K562 (cell line): ENCODE results near the gene TUBB2A. TPM values are rescaled to one million over a fixed set of nuclear protein-coding genes. Genes with fewer than 3 reads are reported as not detected.
A peak's percentile ranks its signal among the peaks of the same experiment; 100 is the strongest.

Source experiments
- ARHGAP35 ChIP-seq: fragments of 450-650 bp; IDR thresholded peaks from 2 replicates; pipeline ENCODE4 v1.6.1; 2018; ENCODE audit not compliant: partially characterized antibody
- ATF1 ChIP-seq, 2 experiments: fragments of 450-650 bp in 1 of 2; IDR thresholded peaks; 2 replicates each; pipeline ENCODE4 v1.6.1; 2016; ENCODE audit warnings: missing compliant biosample characterization in 1 of 2, missing genetic modification characterization in 1 of 2
- BRCA1 ChIP-seq, 2 experiments: fragments of 450-650 bp in 1 of 2; sonication (generic) in 1 of 2; formaldehyde crosslinking in 1 of 2; IDR thresholded peaks; 2 replicates each; pipeline versions ENCODE4 v1.5.0 to v1.6.1; 2017 to 2020; ENCODE audit warnings: mild to moderate bottlenecking in 1 of 2, missing genetic modification reagents in 1 of 2
- CHD1 ChIP-seq: fragments of 200-600 bp; sonication (generic); IDR thresholded peaks from one replicate; pipeline ENCODE4 v1.6.1; 2012; ENCODE audit warnings: mild to moderate bottlenecking, moderate library complexity, low read length, inconsistent platforms
- CXXC5 ChIP-seq: fragments of 250-450 bp; sonication (Bioruptor Pico); IDR thresholded peaks from 2 replicates; pipeline ENCODE4 v1.8.0; 2022; ENCODE audit warnings: inconsistent platforms, mild to moderate bottlenecking, moderate library complexity
- ELF4 ChIP-seq: fragments of 450-650 bp; formaldehyde crosslinking; IDR thresholded peaks from 2 replicates; pipeline ENCODE4 v1.4.0; 2022; ENCODE audit warnings: missing genetic modification characterization
- ERF ChIP-seq: fragments of 450-650 bp; formaldehyde crosslinking; IDR thresholded peaks from 2 replicates; pipeline ENCODE4 v1.4.0; 2020; ENCODE audit warnings: mild to moderate bottlenecking, mixed read lengths
- ETS2 ChIP-seq: IDR thresholded peaks from 2 replicates; pipeline ENCODE4 v1.6.1; 2016; ENCODE audit warnings: borderline replicate concordance, missing genetic modification characterization, mild to moderate bottlenecking, moderate library complexity, missing compliant biosample characterization; ENCODE audit not compliant: poor library complexity, severe bottlenecking
- FOXA3 ChIP-seq, 2 experiments: fragments of 450-650 bp in 1 of 2; sonication (generic) in 1 of 2; formaldehyde crosslinking; IDR thresholded peaks in 1 of 2; conservative IDR thresholded peaks in 1 of 2; 2 replicates each; pipeline versions ENCODE4 v1.4.0 to v1.8.0; 2020 to 2022; ENCODE audit warnings: mild to moderate bottlenecking in 2 of 2, missing genetic modification reagents in 1 of 2
- MECOM ChIP-seq: fragments of 250-450 bp; sonication (Bioruptor Pico); IDR thresholded peaks from 2 replicates; pipeline ENCODE4 v1.8.0; 2022; ENCODE audit warnings: inconsistent platforms
- MLX ChIP-seq, 2 experiments: fragments of 450-650 bp in 1 of 2; sonication (generic) in 1 of 2; formaldehyde crosslinking; conservative IDR thresholded peaks; 2 replicates each; pipeline versions ENCODE4 v1.4.0 to v1.8.1; 2020 to 2022; ENCODE audit warnings: mild to moderate bottlenecking in 1 of 2, missing genetic modification reagents in 1 of 2
- MYC ChIP-seq, 2 experiments: fragments of 250-450 bp in 1 of 2; sonication (Bioruptor Pico) in 1 of 2; IDR thresholded peaks; 2 replicates each; pipeline versions ENCODE4 v1.5.1 to v1.6.1; 2012 to 2021; ENCODE audit warnings: low read depth in 2 of 2, borderline replicate concordance in 1 of 2, improper control_type of control experiment in 1 of 2, low read length in 1 of 2, mild to moderate bottlenecking in 1 of 2, moderate library complexity in 1 of 2
- NCOA4 ChIP-seq: fragments of 450-650 bp; IDR thresholded peaks from 2 replicates; pipeline ENCODE4 v1.6.1; 2018; ENCODE audit warnings: mild to moderate bottlenecking; ENCODE audit not compliant: partially characterized antibody
- OTX1 ChIP-seq: fragments of 450-650 bp; formaldehyde crosslinking; IDR thresholded peaks from 2 replicates; pipeline ENCODE4 v1.4.0; 2022; ENCODE audit warnings: mild to moderate bottlenecking
- PRMT5 ChIP-seq: sonication (generic); formaldehyde crosslinking; IDR thresholded peaks from 2 replicates; pipeline ENCODE4 v1.5.0; 2020; ENCODE audit warnings: missing genetic modification reagents
- PTRF ChIP-seq: fragments of 450-650 bp; IDR thresholded peaks from 2 replicates; pipeline ENCODE4 v1.6.1; 2016; ENCODE audit warnings: mild to moderate bottlenecking, missing genetic modification characterization, missing compliant biosample characterization
- RBM15 ChIP-seq: fragments of 200-400 bp; formaldehyde crosslinking; IDR thresholded peaks from 2 replicates; pipeline ENCODE4 v1.6.1; 2018; ENCODE audit warnings: mild to moderate bottlenecking, low read length, moderate library complexity; ENCODE audit not compliant: insufficient read depth
- RBM22 ChIP-seq: fragments of 200-400 bp; formaldehyde crosslinking; IDR thresholded peaks from 2 replicates; pipeline ENCODE4 v1.6.1; 2018; ENCODE audit warnings: low read length, low read depth; ENCODE audit not compliant: poor library complexity, severe bottlenecking
- RFX5 ChIP-seq: IDR thresholded peaks from 2 replicates; pipeline ENCODE4 v1.6.1; 2011; ENCODE audit warnings: low read depth, mild to moderate bottlenecking, improper control_type of control experiment, low read length
- TARDBP ChIP-seq: fragments of 450-650 bp; IDR thresholded peaks from 2 replicates; pipeline ENCODE4 v1.6.1; 2016
- TEAD4 ChIP-seq, 2 experiments: sonication (generic) in 1 of 2; formaldehyde crosslinking in 1 of 2; IDR thresholded peaks; 2 replicates each; pipeline versions ENCODE4 v1.6.1 to v1.8.0; 2012 to 2022; ENCODE audit warnings: borderline replicate concordance in 1 of 2, inconsistent platforms in 1 of 2, low read length in 1 of 2, mild to moderate bottlenecking in 1 of 2, missing genetic modification reagents in 1 of 2
- ZKSCAN3 ChIP-seq: fragments of 250-450 bp; sonication (Bioruptor Pico); IDR thresholded peaks from 2 replicates; pipeline ENCODE4 v1.4.0; 2020
- ZNF143 ChIP-seq: sonication (generic); formaldehyde crosslinking; IDR thresholded peaks from 2 replicates; pipeline ENCODE4 v1.9.0; 2022; ENCODE audit warnings: mild to moderate bottlenecking, missing genetic modification reagents
- ZNF311 ChIP-seq: fragments of 250-450 bp; sonication (Bioruptor Pico); IDR thresholded peaks from 2 replicates; pipeline ENCODE4 v1.4.0; 2020; ENCODE audit warnings: mild to moderate bottlenecking, moderate library complexity
- ZNF639 ChIP-seq, 2 experiments: fragments of 200-800 bp in 1 of 2; sonication (Bioruptor generic) in 1 of 2; sonication (generic) in 1 of 2; formaldehyde crosslinking in 1 of 2; IDR thresholded peaks in 1 of 2; conservative IDR thresholded peaks in 1 of 2; 2 replicates each; pipeline versions ENCODE4 v1.5.0 to v1.6.1; 2016 to 2020; ENCODE audit warnings: missing compliant biosample characterization in 1 of 2, missing genetic modification characterization in 1 of 2, missing genetic modification reagents in 1 of 2
- ZNF766 ChIP-seq: fragments of 200-800 bp; sonication (Bioruptor generic); conservative IDR thresholded peaks from 2 replicates; pipeline ENCODE4 v1.6.1; 2016; ENCODE audit warnings: missing genetic modification characterization, missing compliant biosample characterization
- polyA plus RNA-seq, 8 experiments: library from polyadenylated mRNA; depleted of rRNA in 4 of 8; stranded (reverse) in 5 of 8; unstranded in 3 of 8; fragments of >200 nt; fragmentation: Nextera tagmentation in 2 of 8; fragmentation: Illumina TruSeq in 1 of 8; extraction: Ambion mirVana in 2 of 8; extraction: Trizol in 1 of 8; gene quantifications; 2 replicates each; pipeline versions ENCODE4 v1.2.1 to v1.2.3, GENCODE V29; 2011 to 2014; ENCODE audit warnings: inconsistent platforms in 1 of 8, missing spikeins in 1 of 8
- total RNA-seq, 7 experiments: library from RNA; depleted of rRNA in 6 of 7; stranded (reverse); fragments of >200 nt in 6 of 7; fragmentation: Illumina TruSeq in 2 of 7; extraction: Trizol in 2 of 7; gene quantifications; 2 replicates each; pipeline versions ENCODE4 v1.2.1 to v1.2.3, GENCODE V29; 2011 to 2021; ENCODE audit warnings: low replicate concordance in 1 of 7

The TUBB2A gene
- total and polyA plus RNA-seq, 9 of the 15 experiments (the other 6 are each of a cell fraction or from before 2014, with no cell fraction given): 3.6 to 92.1 (median 45.6) TPM

DNA sequence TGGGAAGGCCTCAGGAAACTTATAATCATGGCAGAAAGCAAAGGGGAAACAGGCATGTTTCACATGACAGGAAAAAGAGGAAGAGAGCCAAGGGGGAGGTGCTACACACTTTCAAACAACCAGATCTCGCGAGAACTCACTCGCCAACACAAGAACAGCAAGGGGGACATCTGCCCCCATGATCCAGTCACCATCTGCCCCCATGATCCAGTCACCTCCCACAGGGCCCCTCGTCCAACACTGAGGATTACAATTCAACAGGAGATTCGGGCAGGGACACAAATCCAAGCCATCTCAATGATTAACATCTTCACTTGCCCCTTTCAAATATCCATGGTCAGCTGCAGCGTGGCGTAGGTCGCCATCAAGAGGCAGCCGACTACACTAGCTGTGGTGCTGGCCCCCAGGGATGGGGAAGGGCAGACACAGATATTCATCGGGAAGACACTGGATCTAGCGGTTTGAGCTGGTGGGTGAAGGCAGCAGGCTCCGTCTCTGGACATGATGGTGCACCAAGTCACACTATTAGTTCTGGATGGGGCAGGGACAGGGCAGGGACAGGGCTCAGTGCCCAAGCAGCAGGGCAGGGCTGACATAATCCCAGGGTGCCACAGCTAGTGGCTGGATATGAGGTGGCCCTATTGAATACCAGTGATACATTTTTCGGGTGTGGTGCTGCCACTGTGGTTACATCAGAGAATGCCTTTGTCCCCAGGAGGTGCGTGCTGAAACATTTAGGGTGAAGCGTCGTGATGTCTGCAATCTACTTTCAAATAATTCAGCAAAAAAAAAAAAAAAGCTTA is 38.6 kb upstream of the TUBB2A start (continued):
- TF ChIP-seq ZNF639 (CRISPR knock-in tag; conservative IDR thresholded peaks at IDR 0.05 in 1 of 2, IDR thresholded peaks at IDR 0.05 in 1 of 2) (peak in 1 of 2 experiments; percentile 47; a peak in 1 of 4 replicates), ETS2 (tag) (no peak), CHD1 (no peak), ATF1 (CRISPR knock-in tag; IDR thresholded peaks at IDR 0.05) (no peak), ATF1 (tag; IDR thresholded peaks at IDR 0.05) (peak; percentile 48), FOXA3 (CRISPR knock-in tag; conservative IDR thresholded peaks at IDR 0.05 in 1 of 2, IDR thresholded peaks at IDR 0.05 in 1 of 2) (no peak), OTX1 (CRISPR knock-in tag) (no peak), ARHGAP35 (peak; percentile 92), ELF4 (CRISPR knock-in tag) (no peak), ZNF766 (no peak; the same call in none of the 2 replicates), ERF (CRISPR knock-in tag) (0 out of 2 replicates have a peak, but pooled peaks have one; percentile 45), PTRF (tag) (no peak), TEAD4 (IDR thresholded peaks at IDR 0.05; ENCODE audit: low read length) (no peak), TEAD4 (CRISPR knock-in tag; IDR thresholded peaks at IDR 0.05; ENCODE audit: borderline replicate concordance) (no peak), MLX (CRISPR knock-in tag; conservative IDR thresholded peaks at IDR 0.05) (no peak), RFX5 (no peak), ZNF143 (CRISPR knock-in tag) (no peak), ZNF311 (CRISPR knock-in tag) (no peak), RBM22 (no peak), MECOM (CRISPR knock-in tag) (0 out of 2 replicates have a peak, but pooled peaks have one; percentile 12), RBM15 (no peak), MYC (IDR thresholded peaks at IDR 0.05; ENCODE audit: low read depth, low read length) (peak; percentile 54; the same call in 1 of the 2 replicates), MYC (CRISPR knock-in tag; IDR thresholded peaks at IDR 0.05; ENCODE audit: borderline replicate concordance, low read depth) (no peak), TARDBP (no peak), BRCA1 (IDR thresholded peaks at IDR 0.05) (no peak), BRCA1 (CRISPR knock-in tag; IDR thresholded peaks at IDR 0.05) (no peak), NCOA4 (no peak), PRMT5 (CRISPR knock-in tag) (no peak), CXXC5 (CRISPR knock-in tag) (peak; percentile 36), ZKSCAN3 (no peak)
